OCI-LY1 (cell line): ENCODE measurements around the gene DIP2B.

Experiments used
- H2AFZ ChIP-seq: fragments of 200-600 bp; sonication (generic), shearing (Covaris generic); 2 replicates; pipeline ENCODE4 v1.6.0; 2014; ENCODE audit warnings: antibody characterized with exemption, mild to moderate bottlenecking, low read length
- H3F3A ChIP-seq: fragments of 200-600 bp; sonication (generic), shearing (Covaris generic); 2 replicates; pipeline ENCODE4 v1.6.0; 2014; ENCODE audit warnings: mild to moderate bottlenecking, antibody characterized with exemption, low read length, moderate library complexity; ENCODE audit not compliant: insufficient read depth
- H3K27ac ChIP-seq: fragments of 200-600 bp; sonication (generic); 2 replicates; pipeline ENCODE4 v1.5.1; 2014; ENCODE audit warnings: low read length, mixed run types, mild to moderate bottlenecking, low read depth; ENCODE audit not compliant: poor library complexity, severe bottlenecking
- H3K27me3 ChIP-seq: fragments of 200-600 bp; sonication (generic); 2 replicates; pipeline ENCODE4 v1.6.0; 2014; ENCODE audit warnings: antibody characterized with exemption, mild to moderate bottlenecking, low read length, moderate library complexity; ENCODE audit not compliant: insufficient read depth
- H3K36me3 ChIP-seq: fragments of 200-600 bp; sonication (generic); 2 replicates; pipeline ENCODE4 v1.6.1; 2014; ENCODE audit warnings: mild to moderate bottlenecking, antibody characterized with exemption, low read length, moderate library complexity, mixed read lengths; ENCODE audit not compliant: insufficient read depth
- H3K4me1 ChIP-seq: fragments of 200-600 bp; sonication (generic); 2 replicates; pipeline ENCODE4 v1.5.1; 2014; ENCODE audit warnings: mild to moderate bottlenecking, low read length, moderate library complexity; ENCODE audit not compliant: insufficient read depth, severe bottlenecking
- H3K4me2 ChIP-seq: fragments of 200-600 bp; sonication (generic), shearing (Covaris generic); 2 replicates; pipeline ENCODE4 v1.6.1; 2014; ENCODE audit warnings: low read length
- H3K4me3 ChIP-seq: fragments of 200-600 bp; sonication (generic); 2 replicates; pipeline ENCODE4 v1.5.1; 2014; ENCODE audit warnings: low read length, low read depth, mild to moderate bottlenecking, mixed read lengths; ENCODE audit not compliant: poor library complexity, severe bottlenecking
- H3K79me2 ChIP-seq: fragments of 200-600 bp; shearing (Covaris generic); 2 replicates; pipeline ENCODE4 v1.6.1; 2016; ENCODE audit warnings: mixed run types, low read length, mixed read lengths; ENCODE audit not compliant: insufficient read depth
- H3K9ac ChIP-seq: fragments of 200-600 bp; sonication (generic), shearing (Covaris generic); 2 replicates; pipeline ENCODE4 v1.6.1; 2014; ENCODE audit warnings: mild to moderate bottlenecking, low read length, mixed read lengths
- H3K9me2 ChIP-seq: fragments of 200-600 bp; sonication (generic), shearing (Covaris generic); 2 replicates; pipeline ENCODE4 v1.6.1; 2014; ENCODE audit warnings: low read depth, mild to moderate bottlenecking, low read length, mixed read lengths
- H3K9me3 ChIP-seq: fragments of 200-600 bp; shearing (Covaris generic); 2 replicates; pipeline ENCODE4 v1.6.1; 2014; ENCODE audit warnings: low read length, mixed read lengths
- H4K20me1 ChIP-seq: fragments of 200-600 bp; sonication (generic), shearing (Covaris generic); 2 replicates; pipeline ENCODE4 v1.6.0; 2016; ENCODE audit warnings: mild to moderate bottlenecking, low read length; ENCODE audit not compliant: insufficient read depth
- EZH2 ChIP-seq: fragments of 200-600 bp; sonication (generic), shearing (Covaris generic); IDR thresholded peaks from 2 replicates; pipeline ENCODE4 v1.8.0; 2017; ENCODE audit warnings: borderline replicate concordance, mixed run types, mild to moderate bottlenecking, antibody characterized with exemption, low read length, moderate library complexity, mixed read lengths
- TF ChIP-seq, protein P1 (sequence below): fragments of 200-600 bp; sonication (generic), shearing (Covaris generic); IDR thresholded peaks from 2 replicates; pipeline ENCODE4 v1.5.1; 2017; ENCODE audit warnings: mild to moderate bottlenecking, antibody characterized with exemption, low read length, moderate library complexity, mixed read lengths

The DIP2B gene

DNA sequence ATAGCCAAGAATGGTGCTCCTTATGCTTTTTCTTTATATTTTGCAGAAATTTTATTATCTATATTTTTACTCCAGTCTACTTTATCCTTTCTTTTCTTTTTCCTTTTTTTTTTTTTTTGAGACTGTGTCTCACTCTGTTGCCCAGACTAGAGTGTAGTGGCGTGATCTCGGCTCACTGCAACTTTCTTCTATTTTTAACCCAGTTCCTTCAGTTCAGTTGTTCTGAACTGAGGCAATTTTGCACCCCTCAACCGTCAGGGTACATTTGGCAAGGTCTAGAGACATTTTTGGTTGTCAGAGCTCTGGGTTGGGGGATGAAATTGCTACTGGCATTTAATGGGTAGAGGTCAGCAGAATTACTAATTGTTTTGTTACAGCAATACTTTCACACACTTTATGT, 75.7 kb downstream of the DIP2B start:
- Histone ChIP-seq H3K4me3 (no peak overlapping the region), H3K27ac (peak overlapping the region; percentile 20), H3K4me1 (peaks cover 21% of the 10 kb centered on the region), H4K20me1 (no peaks in the 10 kb centered on the region), H2AFZ (no peak overlapping the region), H3K36me3 (no peaks in the 10 kb centered on the region), H3K9me3 (no peaks in the 10 kb centered on the region), H3K79me2 (no peaks in the 10 kb centered on the region), H3F3A (no peaks in the 10 kb centered on the region), H3K9me2 (no peaks in the 10 kb centered on the region), H3K9ac (no peak overlapping the region), H3K4me2 (no peak overlapping the region), H3K27me3 (no peaks in the 10 kb centered on the region)
- TF ChIP-seq, protein P1, sequence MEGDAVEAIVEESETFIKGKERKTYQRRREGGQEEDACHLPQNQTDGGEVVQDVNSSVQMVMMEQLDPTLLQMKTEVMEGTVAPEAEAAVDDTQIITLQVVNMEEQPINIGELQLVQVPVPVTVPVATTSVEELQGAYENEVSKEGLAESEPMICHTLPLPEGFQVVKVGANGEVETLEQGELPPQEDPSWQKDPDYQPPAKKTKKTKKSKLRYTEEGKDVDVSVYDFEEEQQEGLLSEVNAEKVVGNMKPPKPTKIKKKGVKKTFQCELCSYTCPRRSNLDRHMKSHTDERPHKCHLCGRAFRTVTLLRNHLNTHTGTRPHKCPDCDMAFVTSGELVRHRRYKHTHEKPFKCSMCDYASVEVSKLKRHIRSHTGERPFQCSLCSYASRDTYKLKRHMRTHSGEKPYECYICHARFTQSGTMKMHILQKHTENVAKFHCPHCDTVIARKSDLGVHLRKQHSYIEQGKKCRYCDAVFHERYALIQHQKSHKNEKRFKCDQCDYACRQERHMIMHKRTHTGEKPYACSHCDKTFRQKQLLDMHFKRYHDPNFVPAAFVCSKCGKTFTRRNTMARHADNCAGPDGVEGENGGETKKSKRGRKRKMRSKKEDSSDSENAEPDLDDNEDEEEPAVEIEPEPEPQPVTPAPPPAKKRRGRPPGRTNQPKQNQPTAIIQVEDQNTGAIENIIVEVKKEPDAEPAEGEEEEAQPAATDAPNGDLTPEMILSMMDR, result no peak
- TF ChIP-seq EZH2, result no peak

DNA sequence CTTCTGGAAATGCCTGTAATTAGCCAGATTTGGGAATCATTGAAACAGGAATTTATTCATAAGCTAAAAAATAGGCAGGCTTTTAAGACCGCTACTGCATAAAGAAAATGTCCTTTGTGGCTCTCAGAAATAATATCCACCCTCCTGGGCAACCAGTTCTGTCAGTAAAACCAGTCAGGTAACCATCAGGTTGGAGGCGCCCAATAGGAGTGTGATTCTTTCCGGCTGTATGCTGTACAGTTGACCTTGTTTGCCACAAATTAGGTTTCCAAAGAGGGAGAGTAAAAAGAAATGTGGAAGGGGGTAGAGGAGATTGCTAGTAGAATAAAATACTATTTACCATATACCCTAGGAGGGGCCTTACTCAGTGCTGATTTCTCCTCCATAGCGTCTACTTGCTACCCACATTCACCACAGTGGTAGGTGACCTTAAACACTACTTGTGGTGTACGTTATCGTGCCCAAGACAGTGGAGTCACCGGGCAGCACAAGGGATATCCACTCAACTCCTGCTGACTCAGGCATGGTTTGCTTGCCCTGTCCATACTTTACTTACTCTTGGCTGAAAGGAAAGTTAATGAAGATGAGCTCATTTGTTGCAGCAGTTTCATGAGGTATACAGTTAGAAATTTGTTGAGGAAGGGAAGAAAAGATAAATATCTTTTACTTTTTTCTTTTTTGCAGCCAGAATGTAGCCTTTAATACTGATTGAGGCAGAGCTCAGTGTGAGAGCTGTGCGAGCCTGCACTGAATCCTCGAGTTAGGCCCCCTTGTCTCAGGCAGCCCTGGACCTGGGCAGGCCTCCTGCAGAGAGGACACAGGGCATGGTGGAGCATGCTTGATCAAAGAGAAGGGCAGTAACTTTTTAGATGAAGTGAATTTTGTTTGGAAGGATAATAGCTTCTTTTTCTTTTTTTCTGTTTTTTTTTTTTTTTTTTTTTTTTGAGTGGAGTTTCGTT, 76.7 kb downstream of the DIP2B start:
- H4K20me1 ChIP-seq, result no peaks in the 10 kb centered on the region
- H3K9ac ChIP-seq, result no peak overlapping the region
- H2AFZ ChIP-seq, result no peak overlapping the region

DNA sequence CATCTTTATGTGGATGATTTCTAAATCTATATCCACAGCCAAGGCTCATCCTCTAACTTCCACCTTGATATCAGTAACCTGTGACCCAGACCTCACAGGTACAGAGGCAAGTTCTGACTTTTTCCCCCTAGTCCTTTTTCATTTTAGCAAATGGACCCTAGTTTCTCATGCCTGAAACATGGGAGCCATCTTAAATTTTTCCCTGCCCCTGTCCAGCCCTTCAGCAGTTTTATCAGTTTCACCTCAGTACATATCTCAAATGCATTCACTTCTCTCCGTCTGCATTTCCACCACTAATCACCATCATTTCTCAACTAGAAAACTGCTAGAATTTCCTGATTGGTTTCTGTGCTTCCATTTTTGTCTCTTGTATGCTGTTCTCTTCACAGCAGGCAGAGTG, 79.3 kb downstream of the DIP2B start:
- no peak overlapping the region for H3K4me3 ChIP-seq
- no peaks in the 10 kb centered on the region for H3K79me2 ChIP-seq
- no peak overlapping the region for H3K27ac ChIP-seq
- no peaks in the 10 kb centered on the region for H3K36me3 ChIP-seq
- H2AFZ ChIP-seq, result no peak overlapping the region
- H3K27me3 ChIP-seq, result no peaks in the 10 kb centered on the region
- peaks cover 16% of the 10 kb centered on the region for H3K4me1 ChIP-seq
- H4K20me1 ChIP-seq, result no peaks in the 10 kb centered on the region
- no peaks in the 10 kb centered on the region for H3F3A ChIP-seq
- no peak for TF ChIP-seq EZH2
- TF ChIP-seq, protein P1, result no peak
- H3K4me2 ChIP-seq, result no peak overlapping the region
- H3K9ac ChIP-seq, result no peak overlapping the region
- H3K9me2 ChIP-seq, result no peaks in the 10 kb centered on the region
- H3K9me3 ChIP-seq, result no peaks in the 10 kb centered on the region

More for the DNA sequence above, 76.7 kb downstream of the DIP2B start:
- Histone ChIP-seq H3K36me3 (no peaks in the 10 kb centered on the region), H3K9me2 (no peaks in the 10 kb centered on the region), H3K9me3 (no peaks in the 10 kb centered on the region), H3K79me2 (no peaks in the 10 kb centered on the region), H3K4me1 (peaks cover 21% of the 10 kb centered on the region), H3K4me3 (no peak overlapping the region), H3K4me2 (no peak overlapping the region), H3K27ac (peak overlapping the region; percentile 20), H3F3A (no peaks in the 10 kb centered on the region), H3K27me3 (no peaks in the 10 kb centered on the region)
- TF ChIP-seq, protein P1, result no peak
- no peak for TF ChIP-seq EZH2
